ENCODE measurements around the gene CLOCK.

GRCh38 chr4:55530167-55530566 is 16.5 kb downstream of the CLOCK start:
- TF ChIP-seq ZNF138 (CRISPR knock-in tag; IDR thresholded peaks at IDR 0.05; ENCODE audit: low read depth) (no peak), MAFF (IDR thresholded peaks at IDR 0.05; ENCODE audit: low read depth, low read length) (no peak), ZNF260 (CRISPR knock-in tag; IDR thresholded peaks at IDR 0.05; ENCODE audit: borderline replicate concordance, low read depth) (no peak), TCF7 (IDR thresholded peaks at IDR 0.05; ENCODE audit: low read depth) (no peak)
